GM12891 (cell line): Measurements from ENCODE around the gene NXPH4.

Source experiments
- POLR2A ChIP-seq: IDR thresholded peaks from 2 replicates; pipeline ENCODE4 v1.6.1; 2011; ENCODE audit warnings: low read depth, low read length, control low read depth
- POLR2AphosphoS5 ChIP-seq: IDR thresholded peaks from 2 replicates; pipeline ENCODE4 v1.6.1; 2011; ENCODE audit warnings: low read depth, low read length, control low read depth
- POU2F2 ChIP-seq: IDR thresholded peaks from 2 replicates; pipeline ENCODE4 v1.6.1; 2011; ENCODE audit warnings: low read depth, mild to moderate bottlenecking, control low read depth, low read length, moderate library complexity
- SPI1 ChIP-seq: IDR thresholded peaks from 2 replicates; pipeline ENCODE4 v1.6.1; 2011; ENCODE audit warnings: low read depth, low read length, control low read depth
- TAF1 ChIP-seq: IDR thresholded peaks from 2 replicates; pipeline ENCODE4 v1.6.1; 2011; ENCODE audit warnings: low read depth, low read length, control low read depth

DNA sequence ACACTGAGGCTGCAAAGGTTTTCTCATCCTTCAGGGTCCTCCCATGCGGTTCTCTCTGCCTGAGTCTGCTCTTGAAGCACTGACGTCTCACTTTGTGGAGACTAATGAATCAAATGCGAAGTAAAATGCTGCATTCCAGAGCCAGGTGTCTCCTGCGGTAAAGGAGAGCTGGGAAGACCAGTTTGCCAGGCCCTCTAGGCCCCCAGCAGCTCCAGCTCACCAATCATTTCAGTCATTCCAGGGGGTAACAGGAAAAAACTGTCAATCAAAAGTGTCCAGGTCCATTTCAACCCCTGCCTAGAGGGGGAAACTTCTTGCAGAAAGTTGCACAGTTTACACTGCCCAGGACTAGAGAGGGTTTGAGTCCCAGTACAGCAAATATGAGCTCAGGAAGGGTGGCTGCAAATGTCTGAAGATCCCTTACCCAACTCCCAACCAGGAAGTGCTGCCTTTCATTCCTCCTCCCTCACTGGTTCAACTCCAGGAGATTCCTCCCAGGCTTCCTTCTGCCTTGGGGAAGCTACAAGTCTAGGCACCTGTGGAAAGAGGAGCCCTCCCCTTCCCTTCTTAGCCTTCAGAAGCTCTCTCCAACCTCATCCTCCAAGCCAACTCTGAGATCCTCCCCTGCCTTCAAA lies 2.7 kb upstream of the NXPH4 start:
- TF ChIP-seq POLR2AphosphoS5 (no peak), POLR2A (no peak), SPI1 (no peak), POU2F2 (no peak), TAF1 (no peak)
